MCF 10A (cell line): ENCODE results near the gene CLEC16A. TPM values are rescaled to one million over a fixed set of nuclear protein-coding genes. Genes with fewer than 3 reads are reported as not detected.

Experiments used
- BruUV-seq: library from RNA; stranded (reverse); fragments of 400-500 nt; replicated peaks from 2 replicates; lab custom pipeline; 2021; lab: Mats Ljungman, UMichigan
- CTCF ChIA-PET: fragments of 300-600 bp; sonication (Branson Sonifier 250); formaldehyde crosslinking; extraction: SDS; loops from one replicate; lab custom pipeline; 2021; ENCODE audit warnings: antibody characterized with exemption, inconsistent platforms; lab: Yijun Ruan, JAX
- POLR2A ChIA-PET: fragments of 300-600, 350-650 bp; sonication (Branson Sonifier 250); formaldehyde crosslinking; extraction: SDS; loops from one replicate; lab custom pipeline; 2020; ENCODE audit warnings: antibody characterized with exemption, inconsistent platforms; lab: Yijun Ruan, JAX
- DNase-seq: peaks from one replicate; pipeline ENCODE4 v3.0.0-alpha.2; 2018; ENCODE audit not compliant: unreplicated experiment
- H3K27ac Mint-ChIP-seq: one replicate; pipeline ENCODE4 v1.8.0; 2022; ENCODE audit warnings: mild to moderate bottlenecking, low read depth, mixed read lengths; ENCODE audit not compliant: unreplicated experiment
- H3K27me3 Mint-ChIP-seq: one replicate; pipeline ENCODE4 v1.8.0; 2022; ENCODE audit warnings: mixed read lengths; ENCODE audit not compliant: insufficient read depth, unreplicated experiment
- H3K36me3 Mint-ChIP-seq: one replicate; pipeline ENCODE4 v1.8.0; 2022; ENCODE audit warnings: mild to moderate bottlenecking, moderate library complexity, mixed read lengths; ENCODE audit not compliant: insufficient read depth, unreplicated experiment
- H3K4me1 Mint-ChIP-seq: one replicate; pipeline ENCODE4 v1.8.0; 2022; ENCODE audit warnings: mixed read lengths; ENCODE audit not compliant: insufficient read depth, unreplicated experiment
- H3K4me3 Mint-ChIP-seq: one replicate; pipeline ENCODE4 v1.8.0; 2022; ENCODE audit warnings: mild to moderate bottlenecking, moderate library complexity, mixed read lengths; ENCODE audit not compliant: unreplicated experiment
- H3K9me3 Mint-ChIP-seq: one replicate; pipeline ENCODE4 v1.8.0; 2022; ENCODE audit warnings: mixed read lengths; ENCODE audit not compliant: unreplicated experiment
- intact Hi-C: fragments of 100-400 bp; cut with micrococcal nuclease; formaldehyde crosslinking; loops from 2 replicates; pipeline ENCODE4 v1.14.1; 2022
- total RNA-seq: library from RNA; stranded (reverse); gene quantifications from 2 replicates; pipeline ENCODE4 v1.2.3, GENCODE V29; 2022
- TF ChIP-seq, protein P1 (sequence below): fragments of 200-600 bp; IDR thresholded peaks from one replicate; pipeline ENCODE4 v1.8.0; 2022; ENCODE audit warnings: antibody characterized with exemption, mild to moderate bottlenecking; ENCODE audit not compliant: unreplicated experiment

Gene CLEC16A
- total RNA-seq, 1 experiment from 2014 or later: 32.4 TPM

DNA sequence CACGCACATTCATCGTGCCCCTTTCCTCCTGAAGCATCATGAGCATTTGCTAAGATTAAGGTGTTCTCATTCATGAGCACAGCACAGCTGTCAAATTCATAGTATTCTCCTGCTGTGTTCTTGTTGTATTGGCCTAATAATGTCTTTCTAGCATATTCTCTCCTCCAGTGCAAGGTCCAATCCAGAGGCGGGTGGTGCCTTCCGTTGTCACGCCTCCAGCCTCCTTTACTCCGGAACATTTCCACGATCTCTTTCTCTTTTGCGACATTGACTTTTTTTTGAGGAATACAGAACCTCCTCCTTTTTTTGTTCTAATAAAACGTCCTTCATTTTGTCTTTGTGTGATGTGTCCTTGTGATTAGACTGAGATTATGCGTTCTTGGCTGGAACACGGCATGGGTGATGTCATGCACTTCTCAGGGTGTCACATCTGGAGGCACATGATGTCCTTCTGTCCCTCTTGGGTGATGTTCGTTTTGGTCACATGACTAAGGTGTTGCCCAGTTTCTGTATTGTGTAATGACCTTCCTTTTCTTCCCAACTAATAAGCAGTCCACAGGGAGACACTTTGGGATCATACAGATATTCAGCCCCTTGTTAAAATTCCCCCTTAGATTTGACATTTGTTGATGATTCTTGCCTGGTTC is 66.3 kb downstream of the CLEC16A start:
- ChIA-PET POLR2A (interaction anchor here (1.1 kb wide), 1 partner anchor 244 kb away, joined by 3 read pairs; no protein-coding TSS in a partner anchor), CTCF (interaction anchor here (1.8 kb wide), 1 partner anchor 15 kb away, joined by 3 read pairs; no protein-coding TSS in a partner anchor)
- DNase-seq: peak; percentile 9
- Mint-ChIP-seq H3K27me3 (no peaks in the 10 kb centered on the region), H3K27ac (peak overlapping the region; percentile 54), H3K36me3 (peaks cover 14% of the 10 kb centered on the region), H3K9me3 (no peaks in the 10 kb centered on the region), H3K4me1 (peaks cover 46% of the 10 kb centered on the region), H3K4me3 (no peak overlapping the region)
- intact Hi-C loops: no loop called here
- no TSS peak for BruUV-seq
- TF ChIP-seq, protein P1, sequence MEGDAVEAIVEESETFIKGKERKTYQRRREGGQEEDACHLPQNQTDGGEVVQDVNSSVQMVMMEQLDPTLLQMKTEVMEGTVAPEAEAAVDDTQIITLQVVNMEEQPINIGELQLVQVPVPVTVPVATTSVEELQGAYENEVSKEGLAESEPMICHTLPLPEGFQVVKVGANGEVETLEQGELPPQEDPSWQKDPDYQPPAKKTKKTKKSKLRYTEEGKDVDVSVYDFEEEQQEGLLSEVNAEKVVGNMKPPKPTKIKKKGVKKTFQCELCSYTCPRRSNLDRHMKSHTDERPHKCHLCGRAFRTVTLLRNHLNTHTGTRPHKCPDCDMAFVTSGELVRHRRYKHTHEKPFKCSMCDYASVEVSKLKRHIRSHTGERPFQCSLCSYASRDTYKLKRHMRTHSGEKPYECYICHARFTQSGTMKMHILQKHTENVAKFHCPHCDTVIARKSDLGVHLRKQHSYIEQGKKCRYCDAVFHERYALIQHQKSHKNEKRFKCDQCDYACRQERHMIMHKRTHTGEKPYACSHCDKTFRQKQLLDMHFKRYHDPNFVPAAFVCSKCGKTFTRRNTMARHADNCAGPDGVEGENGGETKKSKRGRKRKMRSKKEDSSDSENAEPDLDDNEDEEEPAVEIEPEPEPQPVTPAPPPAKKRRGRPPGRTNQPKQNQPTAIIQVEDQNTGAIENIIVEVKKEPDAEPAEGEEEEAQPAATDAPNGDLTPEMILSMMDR: no peak

DNA sequence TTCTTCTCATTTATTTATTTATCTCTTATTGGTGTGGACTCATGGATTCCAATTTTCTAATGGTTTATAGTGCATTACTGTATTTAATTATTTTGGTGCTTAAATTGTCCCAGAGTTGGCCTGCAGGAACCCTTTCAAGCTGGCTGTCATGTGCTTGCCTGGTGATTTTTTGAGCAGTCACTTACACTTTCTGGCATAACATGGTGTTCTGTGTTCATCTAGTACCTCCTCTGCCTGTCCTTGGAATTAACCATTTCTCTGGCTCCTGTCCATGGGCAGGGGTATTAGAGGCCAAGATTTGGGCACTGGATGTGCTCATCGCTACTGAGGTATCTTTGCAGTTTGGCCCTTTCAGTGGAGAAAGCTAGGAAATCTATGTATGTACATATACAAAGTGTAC is 67.0 kb downstream of the CLEC16A start:
- ChIA-PET POLR2A (interaction anchor here (0.7 kb wide), 1 partner anchor 632 kb away, joined by 3 read pairs; no protein-coding TSS in a partner anchor), CTCF (interaction anchor here (0.8 to 1.8 kb wide), 2 partner anchors 9 to 14 kb away, joined by 3 read pairs; no protein-coding TSS in a partner anchor)
- DNase-seq: no peak
- Mint-ChIP-seq H3K36me3 (peaks cover 12% of the 10 kb centered on the region), H3K4me3 (no peak overlapping the region), H3K27ac (peak overlapping the region; percentile 54), H3K4me1 (peaks cover 46% of the 10 kb centered on the region), H3K27me3 (no peaks in the 10 kb centered on the region), H3K9me3 (no peaks in the 10 kb centered on the region)
- TF ChIP-seq, protein P1: no peak
- intact Hi-C loops: no loop called here
- no TSS peak for BruUV-seq

GRCh38 chr16:11012841-11013240 is 68.5 kb downstream of the CLEC16A start:
- ChIA-PET CTCF (interaction anchor here (0.5 to 1.8 kb wide), 2 partner anchors 13 to 794 kb away, joined by 3 to 4 read pairs; no protein-coding TSS in a partner anchor), POLR2A (interaction anchor here (1.1 kb wide), 1 partner anchor 8 kb away, joined by 3 read pairs; no protein-coding TSS in a partner anchor)
- intact Hi-C loops: no loop called here
- H3K36me3 Mint-ChIP-seq: peaks cover 9% of the 10 kb centered on the region
- BruUV-seq: no TSS peak
- H3K27ac Mint-ChIP-seq: peak overlapping the region; percentile 42
- no peaks in the 10 kb centered on the region for H3K27me3 Mint-ChIP-seq
- DNase-seq: no peak
- H3K4me1 Mint-ChIP-seq: peaks cover 56% of the 10 kb centered on the region
- no peak overlapping the region for H3K4me3 Mint-ChIP-seq
- H3K9me3 Mint-ChIP-seq: no peaks in the 10 kb centered on the region
- TF ChIP-seq, protein P1: no peak

GRCh38 chr16:11014136-11014535 is 69.8 kb downstream of the CLEC16A start:
- intact Hi-C loops: no loop called here
- no peak for DNase-seq
- no TSS peak for BruUV-seq
- no peak overlapping the region for H3K4me3 Mint-ChIP-seq
- no peaks in the 10 kb centered on the region for H3K9me3 Mint-ChIP-seq
- peaks cover 9% of the 10 kb centered on the region for H3K36me3 Mint-ChIP-seq
- no peaks in the 10 kb centered on the region for H3K27me3 Mint-ChIP-seq
- TF ChIP-seq, protein P1: no peak
- peak overlapping the region; percentile 57 for H3K27ac Mint-ChIP-seq
- POLR2A ChIA-PET: interaction anchor here (0.7 to 1.6 kb wide), 3 partner anchors 14 to 127 kb away, joined by 3 to 6 read pairs (median 4); no protein-coding TSS in a partner anchor
- CTCF ChIA-PET: interaction anchor here (0.8 kb wide), 1 partner anchor 244 kb away, joined by 3 read pairs; no protein-coding TSS in a partner anchor
- peaks cover 56% of the 10 kb centered on the region for H3K4me1 Mint-ChIP-seq
